Measurements from ENCODE around the gene ASIC1. TPM values are rescaled to one million over a fixed set of nuclear protein-coding genes. Genes with fewer than 3 reads are reported as not detected.

Gene ASIC1
- total RNA-seq, 2 donors from 2014 or later: 1.0 to 1.1 TPM

DNA sequence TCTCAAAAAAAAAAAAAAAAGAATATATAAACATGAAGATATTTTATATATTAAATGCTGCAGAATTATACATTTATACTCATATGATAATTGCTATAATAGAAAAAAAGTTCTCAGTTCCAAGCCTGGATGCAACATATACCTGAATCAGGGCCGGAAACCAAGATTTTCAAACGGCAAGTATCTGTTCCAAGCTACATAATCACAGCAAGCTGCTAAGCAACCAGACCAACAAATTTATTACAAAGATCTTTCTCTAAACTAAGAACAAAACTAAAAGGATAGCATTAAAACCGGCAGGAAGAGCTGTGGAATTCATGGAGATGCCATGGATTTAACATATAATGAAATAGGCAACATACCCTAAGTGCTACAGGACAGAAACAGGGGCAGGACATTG lies 39.2 kb upstream of the ASIC1 start:
- Histone ChIP-seq H3K9ac (ENCODE audit: low read depth in 2 of 2, low read length in 2 of 2) (no peak overlapping the region), H3K27ac (peak overlapping the region; percentile 27)
- intact Hi-C loops (cut with DNase I): no loop called here

DNA sequence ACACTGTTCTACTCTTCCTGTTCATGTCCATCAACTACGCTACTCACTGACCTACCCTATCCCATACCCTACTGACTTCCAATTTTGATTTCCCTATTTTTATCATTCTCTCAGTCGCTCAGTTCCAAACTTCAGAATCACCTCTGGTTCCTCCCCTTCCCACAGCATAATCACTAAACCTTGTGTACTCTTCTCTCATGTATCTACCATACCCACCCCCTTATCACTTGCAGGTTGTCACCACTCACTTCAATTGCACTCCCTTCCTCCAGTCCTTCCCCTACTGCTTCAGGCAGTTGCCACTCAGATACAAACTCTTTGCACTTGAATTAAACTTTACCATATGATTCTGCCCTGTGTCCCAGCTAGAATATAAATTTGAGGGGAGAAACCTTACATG lies 38.4 kb upstream of the ASIC1 start:
- intact Hi-C loops (cut with DNase I): no loop called here
- H3K36me3 ChIP-seq: no peaks in the 10 kb centered on the region
- no peak overlapping the region for H3K4me3 ChIP-seq
- no peaks in the 10 kb centered on the region for H3K9me3 ChIP-seq
- TF ChIP-seq, protein P1, sequence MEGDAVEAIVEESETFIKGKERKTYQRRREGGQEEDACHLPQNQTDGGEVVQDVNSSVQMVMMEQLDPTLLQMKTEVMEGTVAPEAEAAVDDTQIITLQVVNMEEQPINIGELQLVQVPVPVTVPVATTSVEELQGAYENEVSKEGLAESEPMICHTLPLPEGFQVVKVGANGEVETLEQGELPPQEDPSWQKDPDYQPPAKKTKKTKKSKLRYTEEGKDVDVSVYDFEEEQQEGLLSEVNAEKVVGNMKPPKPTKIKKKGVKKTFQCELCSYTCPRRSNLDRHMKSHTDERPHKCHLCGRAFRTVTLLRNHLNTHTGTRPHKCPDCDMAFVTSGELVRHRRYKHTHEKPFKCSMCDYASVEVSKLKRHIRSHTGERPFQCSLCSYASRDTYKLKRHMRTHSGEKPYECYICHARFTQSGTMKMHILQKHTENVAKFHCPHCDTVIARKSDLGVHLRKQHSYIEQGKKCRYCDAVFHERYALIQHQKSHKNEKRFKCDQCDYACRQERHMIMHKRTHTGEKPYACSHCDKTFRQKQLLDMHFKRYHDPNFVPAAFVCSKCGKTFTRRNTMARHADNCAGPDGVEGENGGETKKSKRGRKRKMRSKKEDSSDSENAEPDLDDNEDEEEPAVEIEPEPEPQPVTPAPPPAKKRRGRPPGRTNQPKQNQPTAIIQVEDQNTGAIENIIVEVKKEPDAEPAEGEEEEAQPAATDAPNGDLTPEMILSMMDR (IDR thresholded peaks at IDR 0.05): no peak
- H3K27me3 ChIP-seq: no peaks in the 10 kb centered on the region
- DNase-seq: no peak
- H3K27ac ChIP-seq: no peak overlapping the region
- no peak overlapping the region for H3K9ac ChIP-seq (ENCODE audit: low read depth in 2 of 2, low read length in 2 of 2)
- no peaks in the 10 kb centered on the region for H3K4me1 ChIP-seq

More for the DNA sequence above, 39.2 kb upstream of the ASIC1 start:
- no peak for DNase-seq
- Histone ChIP-seq H3K36me3 (no peaks in the 10 kb centered on the region), H3K27me3 (no peaks in the 10 kb centered on the region), H3K4me3 (no peak overlapping the region), H3K4me1 (no peaks in the 10 kb centered on the region), H3K9me3 (no peaks in the 10 kb centered on the region)
- TF ChIP-seq, protein P1 (IDR thresholded peaks at IDR 0.05): no peak

DNA sequence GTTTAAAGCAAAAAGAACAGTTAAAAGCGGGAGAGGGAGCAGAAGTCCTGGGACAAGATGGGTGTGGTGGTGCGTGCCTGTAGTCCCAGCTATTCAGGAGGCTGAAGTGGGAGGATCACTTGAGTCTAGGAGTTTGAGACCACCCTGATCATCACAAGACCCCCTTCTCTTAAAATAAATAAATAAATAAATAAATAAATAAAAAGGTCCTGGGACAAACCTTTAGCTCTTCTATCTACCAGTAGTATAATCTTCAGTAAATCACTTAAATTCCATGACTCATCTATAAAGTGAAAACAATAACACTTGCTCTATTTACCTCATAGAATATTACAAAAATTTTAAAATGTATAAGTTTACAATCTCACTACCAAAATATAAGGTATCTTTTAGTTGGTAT lies 37.9 kb upstream of the ASIC1 start:
- Histone ChIP-seq H3K4me1 (peaks cover 2% of the 10 kb centered on the region), H3K27ac (no peak overlapping the region), H3K9ac (ENCODE audit: low read depth in 2 of 2, low read length in 2 of 2) (no peak overlapping the region), H3K36me3 (no peaks in the 10 kb centered on the region), H3K9me3 (no peaks in the 10 kb centered on the region), H3K4me3 (no peak overlapping the region), H3K27me3 (no peaks in the 10 kb centered on the region)
- no peak for DNase-seq
- TF ChIP-seq, protein P1 (IDR thresholded peaks at IDR 0.05): no peak
- intact Hi-C loops (cut with DNase I): no loop called here

DNA sequence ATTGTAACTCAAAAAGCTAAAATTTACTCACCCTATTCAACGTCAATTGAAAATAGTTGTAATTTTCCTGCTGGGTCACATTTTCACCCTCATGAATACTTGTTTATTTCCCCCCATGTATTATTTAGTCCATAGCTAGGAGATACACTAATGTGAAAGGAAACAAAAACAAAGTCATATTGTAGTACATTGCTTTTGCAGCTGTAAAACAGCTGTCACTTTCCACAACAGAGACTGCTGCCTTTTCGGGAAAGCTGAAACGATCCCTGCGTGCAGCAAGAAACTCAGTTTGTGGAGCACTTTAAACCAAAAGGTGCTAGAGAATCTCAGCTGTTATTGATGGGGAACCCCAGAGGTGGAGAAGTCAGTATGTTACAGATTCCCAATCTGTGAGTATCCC lies 36.4 kb upstream of the ASIC1 start:
- no peaks in the 10 kb centered on the region for H3K27me3 ChIP-seq
- peaks cover 3% of the 10 kb centered on the region for H3K4me1 ChIP-seq
- H3K9me3 ChIP-seq: no peaks in the 10 kb centered on the region
- no peak for DNase-seq
- no peaks in the 10 kb centered on the region for H3K36me3 ChIP-seq
- TF ChIP-seq, protein P1 (IDR thresholded peaks at IDR 0.05): no peak
- no peak overlapping the region for H3K27ac ChIP-seq
- no peak overlapping the region for H3K9ac ChIP-seq (ENCODE audit: low read depth in 2 of 2, low read length in 2 of 2)
- no peak overlapping the region for H3K4me3 ChIP-seq
- intact Hi-C loops (cut with DNase I): no loop called here

DNA sequence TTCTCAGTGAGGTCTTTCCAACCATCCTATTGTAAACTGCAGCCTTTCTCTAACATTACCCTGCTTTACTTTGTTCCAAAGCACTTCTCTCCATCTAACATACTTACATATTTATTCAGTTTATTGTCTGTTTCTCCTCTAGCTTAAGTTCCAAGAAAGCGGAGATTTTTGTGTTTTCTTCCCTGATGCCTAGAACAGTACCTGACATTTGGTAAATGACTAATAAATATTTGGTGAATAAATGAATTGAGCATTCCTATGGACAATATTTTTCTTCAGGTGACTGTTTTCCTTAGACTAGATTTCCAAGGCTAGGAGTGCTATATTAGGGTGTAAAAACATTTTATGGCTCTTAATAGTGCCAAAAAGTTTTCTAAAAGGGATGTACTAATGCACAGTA lies 34.5 kb upstream of the ASIC1 start:
- no peaks in the 10 kb centered on the region for H3K36me3 ChIP-seq
- TF ChIP-seq, protein P1 (IDR thresholded peaks at IDR 0.05): no peak
- intact Hi-C loops (cut with DNase I): no loop called here

DNA sequence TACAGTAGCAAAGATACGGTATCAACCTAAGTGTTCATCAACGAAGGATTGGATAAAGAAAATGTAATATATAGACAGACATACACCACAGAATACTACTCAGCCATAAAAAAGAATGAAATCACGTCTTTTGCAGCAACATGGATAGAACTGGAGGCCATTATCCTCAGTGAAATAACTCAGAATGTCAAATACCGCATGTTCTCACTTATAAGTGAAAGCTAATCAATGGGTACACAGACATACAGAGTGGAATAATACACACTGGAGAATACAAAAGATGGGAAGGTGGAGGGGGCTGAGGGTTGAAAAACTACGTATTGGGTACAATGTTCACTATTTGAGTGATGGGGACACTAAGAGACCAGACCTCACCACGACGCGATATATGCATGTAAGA lies 33.2 kb upstream of the ASIC1 start:
- DNase-seq: no peak
- Histone ChIP-seq H3K4me3 (peak overlapping the region; percentile 83), H3K36me3 (no peaks in the 10 kb centered on the region), H3K9me3 (no peaks in the 10 kb centered on the region), H3K4me1 (peaks cover 3% of the 10 kb centered on the region), H3K9ac (ENCODE audit: low read depth in 2 of 2, low read length in 2 of 2) (peak overlapping the region in 1 of 2 donors; percentile 73), H3K27ac (no peak overlapping the region), H3K27me3 (no peaks in the 10 kb centered on the region)
- intact Hi-C loops (cut with DNase I): no loop called here
- TF ChIP-seq, protein P1 (IDR thresholded peaks at IDR 0.05): no peak

More for the DNA sequence above, 34.5 kb upstream of the ASIC1 start:
- no peaks in the 10 kb centered on the region for H3K27me3 ChIP-seq
- H3K9ac ChIP-seq (ENCODE audit: low read depth in 2 of 2, low read length in 2 of 2): no peak overlapping the region
- H3K27ac ChIP-seq: no peak overlapping the region
- no peak overlapping the region for H3K4me3 ChIP-seq
- DNase-seq: no peak
- H3K4me1 ChIP-seq: peaks cover 3% of the 10 kb centered on the region
- H3K9me3 ChIP-seq: no peaks in the 10 kb centered on the region

Measured in colonic mucosa (tissue), 4 donors.